NCI-H82 treated with DMSO at 0.1 percent for 48 hours (cell line): ENCODE data around the gene OPCML.

Experiments used
- DNase-seq: peaks from one replicate; lab custom pipeline; 2025; ENCODE audit not compliant: unreplicated experiment; lab: John Stamatoyannopoulos, UW

The OPCML gene

GRCh38 chr11:133418218-133418617, 114.1 kb downstream of the OPCML start:
- no peak for DNase-seq

DNA sequence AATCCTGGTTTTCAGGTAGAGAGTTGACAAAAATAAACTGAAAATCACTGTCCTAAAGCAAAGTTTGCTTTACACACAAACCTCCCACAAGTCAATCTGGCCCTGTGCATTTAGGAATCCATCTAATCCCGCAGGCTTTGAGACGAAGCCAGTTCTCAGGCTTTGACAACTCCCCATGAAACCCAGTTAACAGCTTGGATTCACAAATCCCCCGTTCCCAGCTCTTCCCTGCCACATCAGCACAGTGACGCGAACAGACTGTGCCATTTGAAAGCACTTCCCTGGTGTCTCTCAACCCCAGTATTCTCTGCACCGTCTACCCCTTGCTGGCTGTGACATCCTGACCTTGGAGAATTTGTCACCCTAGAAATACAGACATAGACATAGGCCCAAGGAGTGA, 117.8 kb downstream of the OPCML start:
- no peak for DNase-seq

DNA sequence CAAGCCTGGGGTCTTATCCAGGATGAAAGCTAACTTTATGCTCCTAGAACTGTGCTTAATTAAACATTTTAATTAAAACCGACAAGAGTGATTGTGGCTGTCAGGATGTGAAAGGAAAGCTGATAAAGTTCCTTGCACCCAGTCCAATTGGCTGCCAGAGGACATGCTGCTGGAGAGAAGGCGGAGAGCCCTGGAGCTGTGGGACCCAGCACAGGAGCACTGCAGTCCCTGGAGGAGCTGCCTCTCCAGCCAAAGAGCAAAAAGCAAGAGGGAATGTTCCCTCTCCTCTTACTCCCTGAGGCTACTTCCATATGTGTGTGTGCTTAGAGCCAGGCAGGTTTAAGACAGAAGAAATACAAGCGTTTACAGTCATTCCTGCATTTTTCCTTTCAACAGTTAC, 118.6 kb downstream of the OPCML start:
- DNase-seq, result no peak

DNA sequence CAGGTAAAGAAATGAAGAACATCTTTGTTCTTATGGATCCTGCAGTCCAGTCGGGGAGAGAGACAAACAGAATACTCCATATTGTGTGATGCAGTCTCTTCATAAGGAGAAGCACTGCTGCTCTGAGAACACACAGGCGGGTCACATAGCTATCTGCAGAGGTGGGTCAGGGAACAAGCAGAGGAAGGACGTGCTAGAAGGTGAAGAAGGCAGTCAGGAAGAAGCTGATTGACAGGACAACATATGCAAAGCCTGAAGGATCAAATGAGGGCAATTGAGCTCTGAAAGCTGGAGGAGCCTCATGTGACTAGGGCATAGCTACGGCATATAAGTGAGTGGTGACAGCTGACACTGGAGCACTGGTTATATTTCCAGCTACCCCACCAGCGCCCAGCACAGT, 122.5 kb downstream of the OPCML start:
- DNase-seq, result no peak

DNA sequence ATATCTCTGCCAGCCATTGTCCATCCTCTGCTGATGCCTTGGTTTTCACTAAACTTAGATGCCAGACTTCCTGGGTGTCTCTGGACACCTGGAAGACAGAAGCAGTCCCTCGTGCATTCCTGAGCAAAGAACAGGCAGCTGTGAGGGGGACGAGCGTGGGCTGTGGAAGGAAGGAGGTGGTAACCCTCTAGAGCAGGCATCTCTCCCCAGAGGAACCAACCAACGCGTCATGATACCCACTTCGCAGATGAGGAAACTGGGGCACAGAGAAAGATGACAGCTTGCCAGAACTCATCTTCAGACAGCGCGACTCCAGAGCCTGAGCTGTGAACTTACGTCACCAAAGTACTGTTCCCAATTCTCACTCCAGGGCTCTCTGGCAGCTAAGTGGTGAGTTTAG, 123.4 kb downstream of the OPCML start:
- no peak for DNase-seq

- DNase-seq, result no peak
Measured at GRCh38 chr11:133408402-133408801, 123.9 kb downstream of the OPCML start.

GRCh38 chr11:133406489-133406888, 125.8 kb downstream of the OPCML start:
- DNase-seq, result no peak

- DNase-seq, result no peak
Measured at GRCh38 chr11:133403900-133404299, 128.4 kb downstream of the OPCML start.

DNA sequence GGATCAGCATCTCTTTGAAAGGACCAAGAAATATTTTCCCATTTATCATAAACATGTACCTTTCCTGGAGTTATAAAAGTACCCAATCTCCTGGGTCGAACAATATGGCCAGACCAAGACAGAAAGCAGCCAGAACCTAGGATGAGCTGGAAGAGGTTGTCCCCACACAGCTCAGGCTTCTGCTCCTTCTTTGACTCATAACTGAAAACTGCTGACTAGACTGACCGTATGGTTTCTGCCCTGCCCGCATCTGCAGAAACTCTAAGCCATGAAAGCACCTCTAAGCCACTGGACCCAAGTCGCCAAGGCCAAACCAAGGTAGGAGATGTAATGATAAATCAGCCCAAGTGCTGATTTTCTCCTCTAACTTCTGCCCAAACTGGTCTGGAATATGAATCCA, 129.8 kb downstream of the OPCML start:
- DNase-seq, result no peak

GRCh38 chr11:133399855-133400625, 132.3 kb downstream of the OPCML start:
- DNase-seq, result no peak

- DNase-seq, result no peak
Measured at GRCh38 chr11:133399294-133399693, 133.0 kb downstream of the OPCML start.

DNA sequence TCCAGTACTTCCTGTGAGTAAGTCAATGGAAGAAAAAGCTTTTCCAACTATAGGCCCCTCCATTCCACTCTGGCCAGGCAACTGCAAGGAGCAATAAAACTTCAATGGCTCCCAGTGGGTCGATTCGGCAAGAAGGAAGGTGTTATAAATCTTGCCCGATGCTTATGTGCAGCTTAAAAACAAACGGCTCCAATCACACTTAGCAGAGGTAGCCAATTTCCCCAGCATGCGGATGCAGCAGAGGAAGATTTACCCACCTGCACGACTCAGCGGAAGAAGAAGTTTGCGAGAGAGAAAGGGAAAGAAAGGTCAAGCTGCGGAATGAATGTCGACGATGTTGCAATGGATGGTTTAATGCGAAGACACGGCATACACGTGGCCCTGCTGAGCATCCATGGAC, 141.5 kb downstream of the OPCML start:
- no peak for DNase-seq

DNA sequence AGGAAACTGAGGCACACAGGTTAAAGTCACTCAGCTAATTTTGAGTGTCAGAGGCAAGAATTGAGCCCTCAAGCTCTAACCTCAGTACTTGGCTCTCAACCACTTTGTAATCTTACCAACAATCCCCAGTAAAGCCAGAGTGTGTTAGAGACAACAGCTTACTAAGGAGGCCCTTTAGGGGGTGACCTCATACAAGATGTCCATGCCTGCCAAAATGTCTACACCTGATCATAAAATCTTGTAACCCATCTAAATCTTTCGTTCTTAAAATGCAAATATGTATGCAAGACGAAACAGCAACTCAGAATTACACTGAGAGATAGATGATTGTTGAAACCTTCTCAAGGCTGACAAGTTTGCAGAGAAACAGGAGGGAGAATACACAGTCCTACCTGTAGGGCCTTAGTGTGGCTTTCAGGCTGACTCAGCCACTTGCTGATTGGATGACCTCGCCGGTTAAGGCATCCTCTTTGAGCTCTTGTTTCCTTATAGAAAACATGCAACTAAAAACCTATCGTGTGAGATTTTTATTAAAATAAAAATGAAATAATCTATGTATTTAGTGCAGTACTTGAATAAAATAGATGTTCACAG, 143.2 kb downstream of the OPCML start:
- no peak for DNase-seq

DNA sequence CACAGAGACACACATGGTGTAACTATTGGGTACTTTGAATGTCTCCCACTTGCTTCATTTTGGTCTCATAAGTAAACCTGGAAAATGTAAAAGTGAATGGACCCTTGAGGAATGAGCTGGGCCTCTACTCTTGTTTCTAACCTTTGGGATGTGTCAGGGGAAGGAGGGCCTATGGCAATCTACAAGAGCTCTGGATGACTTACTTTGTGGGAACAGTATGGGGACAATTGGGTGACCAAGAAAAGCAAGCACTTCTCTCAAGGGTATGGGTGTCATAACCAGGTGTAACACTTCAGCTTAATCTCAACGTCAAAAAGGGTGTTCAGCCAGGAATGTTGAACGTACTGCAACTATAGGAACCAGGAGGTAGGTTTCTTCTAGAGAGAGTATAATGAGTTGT, 144.0 kb downstream of the OPCML start:
- DNase-seq, result no peak

DNA sequence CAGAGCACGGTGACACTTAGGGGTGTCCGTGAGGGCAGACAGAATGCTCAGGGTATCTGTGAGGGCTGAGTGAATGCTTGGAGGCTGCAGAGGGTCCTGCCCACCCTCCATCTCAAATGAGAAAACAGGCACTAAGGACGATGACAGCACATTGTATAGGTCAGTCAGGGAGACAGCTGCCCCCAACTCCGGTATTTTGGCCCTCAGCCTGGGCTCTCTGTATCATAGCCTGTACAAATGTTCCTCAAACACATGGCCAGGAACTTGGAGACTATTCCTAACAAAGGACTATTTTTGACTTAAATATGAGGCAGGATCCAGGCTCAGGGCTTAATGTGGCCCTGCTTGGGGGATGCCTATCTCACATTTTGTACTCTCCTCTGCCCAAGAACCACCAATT, 145.4 kb downstream of the OPCML start:
- no peak for DNase-seq

- no peak for DNase-seq
Measured at GRCh38 chr11:133386262-133386661, 146.0 kb downstream of the OPCML start.

- DNase-seq, result no peak
Measured at GRCh38 chr11:133385781-133386180, 146.5 kb downstream of the OPCML start.

DNA sequence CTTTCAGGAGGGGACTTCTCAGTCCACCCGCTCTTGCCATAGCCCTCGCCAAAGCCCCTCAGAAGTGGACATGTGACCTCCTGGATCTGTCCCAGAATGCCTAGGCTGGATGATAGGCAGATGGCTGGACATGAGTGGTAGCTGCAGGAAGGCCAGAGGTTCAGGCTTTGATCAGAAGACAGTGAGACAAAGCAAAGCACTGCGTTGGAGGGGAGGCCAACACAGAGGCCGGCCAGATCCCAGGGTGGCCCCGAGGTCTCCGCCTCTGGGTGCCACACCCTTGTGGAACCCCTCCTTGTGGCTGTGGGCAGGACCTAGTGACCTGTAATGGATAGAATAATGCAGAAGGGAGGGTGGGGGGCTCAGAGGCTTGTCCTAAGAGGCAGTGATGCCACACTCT, 147.6 kb downstream of the OPCML start:
- DNase-seq, result no peak

DNA sequence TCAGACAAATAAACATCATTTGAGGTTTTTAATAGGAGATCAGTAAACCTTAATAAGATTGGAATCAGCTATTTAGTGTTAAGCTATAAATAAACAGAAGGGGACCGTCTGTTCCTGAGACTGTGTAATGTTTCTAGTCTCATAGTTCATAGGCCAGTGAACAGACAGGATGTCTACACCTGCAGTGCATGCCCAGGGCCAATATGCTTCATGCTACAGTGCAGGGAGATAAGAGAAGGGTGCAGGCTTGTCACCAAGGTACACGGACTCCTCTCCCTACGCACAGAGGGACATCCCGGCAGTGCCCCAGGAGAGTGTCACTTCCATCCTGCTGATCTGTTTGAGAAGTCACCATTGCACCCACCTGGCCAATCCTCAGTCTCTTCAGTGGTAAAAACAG, 148.6 kb downstream of the OPCML start:
- peak; percentile 14 for DNase-seq

DNA sequence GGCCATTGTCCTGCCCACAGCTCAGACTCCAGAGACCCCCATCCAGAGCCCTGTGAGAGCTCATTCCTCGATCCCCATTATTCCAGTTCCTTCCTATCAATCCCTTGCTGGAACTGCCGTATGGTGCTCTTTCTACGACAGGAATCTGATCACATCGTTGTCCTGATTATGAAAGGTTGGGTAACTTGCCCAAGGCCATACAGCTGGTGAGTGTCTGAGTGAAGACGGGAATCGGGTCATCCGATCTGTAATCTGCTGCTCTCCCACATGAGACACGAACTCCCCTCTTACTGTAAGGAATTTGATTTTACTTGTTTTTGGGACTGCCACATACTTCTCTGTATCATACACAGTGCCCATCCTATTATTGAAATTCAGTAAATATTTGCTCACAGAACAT, 149.1 kb downstream of the OPCML start:
- DNase-seq, result peak; percentile 14

- no peak for DNase-seq
Measured at GRCh38 chr11:133382131-133382812, 150.0 kb downstream of the OPCML start.

- DNase-seq, result no peak
Measured at GRCh38 chr11:133381761-133382130, 150.6 kb downstream of the OPCML start.
